ENCODE results near the gene MCF2L.

MCF2L gene

GRCh38 chr13:113145496-113145895 lies 176.5 kb downstream of the MCF2L start:
- no peak for TF ChIP-seq CTCF (IDR thresholded peaks at IDR 0.05)

- TF ChIP-seq CTCF (IDR thresholded peaks at IDR 0.05) = no peak
These were observed 177.0 kb downstream of the MCF2L start for GRCh38 chr13:113145911-113146598.

- TF ChIP-seq CTCF (IDR thresholded peaks at IDR 0.05) = no peak
These were observed 177.7 kb downstream of the MCF2L start for GRCh38 chr13:113146750-113147149.

- TF ChIP-seq CTCF (IDR thresholded peaks at IDR 0.05) = no peak
These were observed 178.2 kb downstream of the MCF2L start for GRCh38 chr13:113147206-113147605.

- TF ChIP-seq CTCF (IDR thresholded peaks at IDR 0.05) = no peak
These were observed 179.4 kb downstream of the MCF2L start for GRCh38 chr13:113148407-113148806.

- no peak for TF ChIP-seq CTCF (IDR thresholded peaks at IDR 0.05)
These were observed 180.0 kb downstream of the MCF2L start for GRCh38 chr13:113148940-113149503.

Measured in LNCAP (cell line).